ENCODE data around the gene NEAT1.
"Not testable (repeated sequence)": the region's sequence is repeated elsewhere in the genome, so short reads cannot be mapped to it uniquely, and the experiment has no call there.

NEAT1 gene

DNA sequence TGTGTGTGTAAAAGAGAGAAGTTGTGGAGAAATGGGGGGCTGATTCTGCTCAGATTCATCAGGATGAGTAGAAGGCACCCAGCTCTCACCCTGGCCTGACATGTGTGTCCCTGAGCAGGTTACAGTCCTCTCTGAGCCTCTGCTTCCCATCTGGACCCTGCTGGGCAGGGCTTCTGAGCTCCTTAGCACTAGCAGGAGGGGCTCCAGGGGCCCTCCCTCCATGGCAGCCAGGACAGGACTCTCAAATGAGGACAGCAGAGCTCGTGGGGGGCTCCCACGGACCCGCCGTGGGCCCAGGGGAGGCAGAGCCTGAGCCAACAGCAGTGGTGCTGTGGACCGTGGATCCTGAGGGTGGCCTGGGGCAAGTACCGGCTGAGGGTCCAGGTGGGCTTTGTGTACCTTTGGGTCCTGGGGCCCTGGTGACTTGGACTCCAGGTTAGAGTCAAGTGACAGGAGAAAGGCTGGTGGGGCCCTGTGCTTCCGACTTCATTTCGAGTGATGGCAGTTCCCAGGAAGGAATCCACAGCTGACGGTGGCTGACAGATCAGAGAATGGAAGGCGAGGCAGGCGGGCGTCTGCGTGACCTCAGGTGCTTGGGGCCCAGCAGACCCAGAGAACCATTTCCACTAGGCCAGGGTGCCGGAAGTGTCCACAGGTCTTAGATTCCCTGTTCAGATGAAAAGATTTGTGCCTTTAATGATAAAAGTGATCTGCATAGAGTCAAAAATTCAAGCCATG lies 21.9 kb downstream of the NEAT1 start:
- no peak overlapping the region for H3K4me3 ChIP-seq (ENCODE audit: low read depth, low read length)
- TF ChIP-seq, protein P1, sequence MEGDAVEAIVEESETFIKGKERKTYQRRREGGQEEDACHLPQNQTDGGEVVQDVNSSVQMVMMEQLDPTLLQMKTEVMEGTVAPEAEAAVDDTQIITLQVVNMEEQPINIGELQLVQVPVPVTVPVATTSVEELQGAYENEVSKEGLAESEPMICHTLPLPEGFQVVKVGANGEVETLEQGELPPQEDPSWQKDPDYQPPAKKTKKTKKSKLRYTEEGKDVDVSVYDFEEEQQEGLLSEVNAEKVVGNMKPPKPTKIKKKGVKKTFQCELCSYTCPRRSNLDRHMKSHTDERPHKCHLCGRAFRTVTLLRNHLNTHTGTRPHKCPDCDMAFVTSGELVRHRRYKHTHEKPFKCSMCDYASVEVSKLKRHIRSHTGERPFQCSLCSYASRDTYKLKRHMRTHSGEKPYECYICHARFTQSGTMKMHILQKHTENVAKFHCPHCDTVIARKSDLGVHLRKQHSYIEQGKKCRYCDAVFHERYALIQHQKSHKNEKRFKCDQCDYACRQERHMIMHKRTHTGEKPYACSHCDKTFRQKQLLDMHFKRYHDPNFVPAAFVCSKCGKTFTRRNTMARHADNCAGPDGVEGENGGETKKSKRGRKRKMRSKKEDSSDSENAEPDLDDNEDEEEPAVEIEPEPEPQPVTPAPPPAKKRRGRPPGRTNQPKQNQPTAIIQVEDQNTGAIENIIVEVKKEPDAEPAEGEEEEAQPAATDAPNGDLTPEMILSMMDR (IDR thresholded peaks at IDR 0.05; ENCODE audit: borderline replicate concordance, insufficient read depth, low read depth, low read length): no peak

DNA sequence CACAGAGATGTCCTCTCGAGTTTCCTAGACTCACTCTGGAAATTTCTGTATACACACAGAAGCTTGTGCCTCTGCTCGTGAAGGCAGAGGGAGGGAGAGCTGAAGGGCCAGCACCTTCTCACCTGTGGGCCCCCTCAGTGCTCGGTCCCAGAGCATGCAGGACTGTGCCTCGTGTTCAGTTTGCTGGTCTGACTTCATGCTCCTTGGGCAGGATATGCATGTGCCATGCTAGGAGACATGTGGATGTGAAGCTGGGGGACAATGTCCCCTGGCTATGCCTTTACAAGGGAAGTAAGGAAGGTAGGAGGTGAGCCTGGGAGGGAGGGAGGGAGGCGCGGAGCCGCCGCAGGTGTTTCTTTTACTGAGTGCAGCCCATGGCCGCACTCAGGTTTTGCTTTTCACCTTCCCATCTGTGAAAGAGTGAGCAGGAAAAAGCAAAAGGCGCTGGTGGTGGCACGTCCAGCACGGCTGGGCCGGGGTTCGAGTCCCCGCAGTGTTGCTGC lies 22.6 kb downstream of the NEAT1 start:
- no peak overlapping the region for H3K4me3 ChIP-seq (ENCODE audit: low read depth, low read length)
- TF ChIP-seq, protein P1 (IDR thresholded peaks at IDR 0.05; ENCODE audit: borderline replicate concordance, insufficient read depth, low read depth, low read length): no peak

DNA sequence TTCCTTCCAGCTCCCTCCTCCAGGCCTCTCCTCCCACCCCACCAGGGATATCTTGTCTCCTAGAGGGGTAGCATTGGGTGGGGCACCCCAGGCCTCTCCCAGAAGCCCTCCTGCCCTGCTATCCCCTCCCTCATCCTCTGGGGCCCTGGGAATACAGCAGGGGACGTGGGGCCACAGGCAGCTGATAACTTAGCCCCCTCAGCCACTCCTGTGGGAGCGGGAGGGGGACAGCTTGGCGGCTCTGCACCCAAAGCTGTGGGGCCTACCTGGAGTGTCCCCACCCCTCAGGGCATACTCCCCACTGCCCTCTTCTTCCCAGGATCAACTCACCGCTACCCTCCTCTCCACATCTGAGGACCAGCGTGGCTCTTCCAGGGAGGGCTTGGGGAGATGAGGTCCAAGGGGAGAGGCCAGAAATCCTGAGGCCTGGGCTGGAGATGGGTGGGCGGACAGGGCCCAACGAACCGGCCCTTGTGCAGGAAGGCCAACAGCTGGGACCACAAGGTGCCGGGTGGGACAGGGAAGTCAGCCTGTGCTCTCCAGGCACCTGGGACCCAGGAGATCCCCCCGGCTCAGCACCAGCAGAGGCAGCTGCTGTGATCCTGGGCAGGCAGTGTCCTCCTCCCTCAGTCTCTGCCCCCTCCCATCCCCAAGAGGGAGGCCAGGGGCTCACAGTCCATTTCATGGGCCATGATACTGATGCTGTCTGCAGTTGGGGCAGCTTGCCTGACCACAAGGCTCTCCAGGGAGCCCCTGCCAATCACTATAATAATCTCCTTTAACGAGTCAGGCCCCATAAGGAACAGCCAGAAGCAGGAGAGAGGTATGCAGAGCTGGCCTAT lies 23.2 kb downstream of the NEAT1 start:
- no peak overlapping the region for H3K4me3 ChIP-seq (ENCODE audit: low read depth, low read length)
- TF ChIP-seq, protein P1 (IDR thresholded peaks at IDR 0.05; ENCODE audit: borderline replicate concordance, insufficient read depth, low read depth, low read length): no peak

DNA sequence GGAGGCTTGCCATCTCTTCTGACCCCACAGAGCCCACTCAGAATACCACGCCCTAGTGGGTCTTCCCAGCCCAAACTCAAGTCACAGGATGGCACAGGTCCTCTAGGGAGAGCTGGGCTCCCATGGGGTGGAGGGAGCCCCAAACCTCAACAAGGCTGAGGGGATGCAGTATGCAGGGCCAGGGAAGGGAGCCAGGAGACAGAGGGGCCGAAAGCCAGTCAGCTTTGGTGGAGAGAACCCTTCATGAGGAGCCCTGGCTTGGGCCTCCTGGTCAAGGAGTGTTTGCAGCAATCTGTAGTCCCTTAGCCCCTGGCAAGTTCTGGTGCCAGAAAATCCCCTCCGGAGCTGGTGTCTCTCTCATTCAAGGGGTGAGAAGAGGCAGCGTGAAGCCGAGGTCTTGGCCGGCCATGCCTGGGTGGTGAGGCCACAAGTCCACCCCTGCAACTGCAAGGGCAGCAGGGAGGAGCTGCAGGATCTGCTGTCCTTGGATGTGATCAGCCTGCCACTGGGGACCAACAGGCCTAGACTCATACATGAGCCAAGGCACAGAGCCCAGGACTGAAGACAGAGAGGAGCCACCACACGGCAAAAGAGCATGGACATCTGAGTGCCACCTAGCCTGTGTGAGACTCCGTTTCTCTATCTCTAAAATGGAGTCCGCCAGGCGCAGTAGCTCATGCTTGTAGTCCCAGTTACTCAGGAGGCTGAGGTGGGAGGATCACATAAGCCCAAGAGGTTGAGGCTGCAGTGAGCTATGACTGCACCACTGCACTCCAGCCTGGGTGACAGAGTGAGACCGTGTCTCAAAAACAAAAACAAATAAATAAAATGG lies 24.1 kb downstream of the NEAT1 start:
- TF ChIP-seq, protein P1 (IDR thresholded peaks at IDR 0.05; ENCODE audit: borderline replicate concordance, insufficient read depth, low read depth, low read length): no peak
- H3K4me3 ChIP-seq (ENCODE audit: low read depth, low read length): no peak overlapping the region

DNA sequence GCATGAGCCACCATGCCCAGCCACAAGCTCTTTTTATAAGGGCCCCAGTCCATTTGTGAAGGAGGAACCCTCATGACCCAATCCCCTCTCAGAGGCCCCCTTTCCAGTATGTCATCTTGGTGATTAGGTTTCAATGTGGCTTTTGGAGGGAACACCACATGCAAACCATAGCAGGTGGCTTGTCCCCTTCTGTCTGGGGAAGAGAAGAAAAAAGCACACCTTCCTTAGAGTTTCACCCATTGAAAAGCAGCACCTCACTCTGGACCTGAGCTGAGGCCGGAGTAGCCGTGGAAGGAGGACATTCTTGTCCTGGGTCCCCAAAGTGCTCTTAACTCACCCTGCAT lies 25.4 kb downstream of the NEAT1 start:
- TF ChIP-seq, protein P1 (IDR thresholded peaks at IDR 0.05; ENCODE audit: borderline replicate concordance, insufficient read depth, low read depth, low read length): no peak
- no peak overlapping the region for H3K4me3 ChIP-seq (ENCODE audit: low read depth, low read length)

DNA sequence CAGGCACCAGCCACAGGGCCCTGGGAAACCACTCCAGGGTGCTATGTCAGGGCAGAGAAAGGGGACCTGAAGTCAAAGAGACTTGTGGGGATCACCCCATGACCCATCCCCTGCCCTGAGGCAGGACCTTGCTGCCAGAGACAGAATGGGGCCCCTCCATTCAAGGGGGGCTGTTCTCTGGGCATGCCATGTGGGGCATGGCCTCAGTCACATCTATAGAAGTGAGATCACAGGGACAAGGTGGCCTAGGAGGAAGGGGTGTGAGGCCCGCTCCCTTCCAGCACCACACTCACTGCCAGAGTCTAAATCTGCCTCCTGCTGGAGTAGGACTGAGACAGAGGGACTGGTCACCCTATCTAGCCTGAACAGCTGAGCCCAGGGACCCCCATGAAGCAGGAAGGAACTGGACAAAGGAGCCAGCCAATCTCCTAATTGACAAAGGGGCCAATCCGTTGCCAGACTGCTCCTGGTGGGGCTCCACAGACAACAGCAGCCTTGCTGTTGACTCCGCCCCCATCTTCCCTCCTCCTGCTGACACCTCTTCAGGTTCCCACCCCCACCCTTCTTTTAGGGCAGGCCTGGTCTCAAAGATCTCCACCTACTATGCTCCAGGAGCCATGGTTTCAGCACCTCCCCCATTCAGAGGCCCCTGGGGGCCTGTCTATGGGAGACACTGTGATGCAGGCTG lies 26.0 kb downstream of the NEAT1 start:
- H3K4me3 ChIP-seq (ENCODE audit: low read depth, low read length): no peak overlapping the region
- TF ChIP-seq, protein P1 (IDR thresholded peaks at IDR 0.05; ENCODE audit: borderline replicate concordance, insufficient read depth, low read depth, low read length): no peak

DNA sequence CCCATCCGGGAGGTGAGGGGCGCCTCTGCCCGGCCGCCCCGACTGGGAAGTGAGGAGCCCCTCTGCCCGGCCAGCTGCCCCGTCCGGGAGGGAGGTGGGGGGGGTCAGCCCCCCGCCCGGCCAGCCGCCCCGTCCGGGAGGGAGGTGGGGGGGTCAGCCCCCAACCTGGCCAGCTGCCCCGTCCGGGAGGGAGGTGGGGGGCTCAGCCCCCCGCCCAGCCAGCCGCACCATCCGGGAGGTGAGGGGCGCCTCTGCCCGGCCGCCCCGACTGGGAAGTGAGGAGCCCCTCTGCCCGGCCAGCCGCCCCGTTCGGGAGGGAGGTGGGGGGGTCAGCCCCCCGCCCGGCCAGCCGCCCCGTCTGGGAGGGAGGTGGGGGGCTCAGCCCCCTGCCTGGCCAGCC lies 28.7 kb downstream of the NEAT1 start:
- H3K4me3 ChIP-seq (ENCODE audit: low read depth, low read length): not testable (repeated sequence)

DNA sequence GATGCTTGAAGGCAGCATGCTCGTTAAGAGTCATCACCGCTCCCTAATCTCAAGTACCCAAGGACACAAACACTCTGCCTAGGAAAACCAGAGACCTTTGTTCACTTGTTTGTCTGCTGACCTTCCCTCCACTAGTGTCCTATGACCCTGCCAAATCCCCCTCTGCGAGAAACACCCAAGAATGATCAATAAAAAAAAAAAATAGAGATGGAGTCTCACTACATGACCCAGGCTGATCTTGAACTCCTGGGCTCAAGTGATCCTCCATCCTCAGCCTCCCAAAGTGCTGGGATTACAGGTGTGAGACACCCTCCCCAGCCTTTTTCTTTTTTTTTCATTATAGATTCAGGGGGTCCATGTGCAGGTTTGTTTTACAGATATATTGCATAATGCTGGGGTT lies 29.7 kb downstream of the NEAT1 start:
- H3K4me3 ChIP-seq (ENCODE audit: low read depth, low read length): not testable (repeated sequence)

Data from GM12875 (cell line).